GM19099 (cell line): ENCODE results near the gene HARBI1.
A peak's percentile ranks its signal among the peaks of the same experiment; 100 is the strongest.

ENCODE experiments used
- POLR2A ChIP-seq: IDR thresholded peaks from 3 replicates; pipeline ENCODE4 v1.6.1; 2011; ENCODE audit warnings: low read depth; ENCODE audit not compliant: insufficient read length; ENCODE audit errors: extremely low read depth

HARBI1 gene

DNA sequence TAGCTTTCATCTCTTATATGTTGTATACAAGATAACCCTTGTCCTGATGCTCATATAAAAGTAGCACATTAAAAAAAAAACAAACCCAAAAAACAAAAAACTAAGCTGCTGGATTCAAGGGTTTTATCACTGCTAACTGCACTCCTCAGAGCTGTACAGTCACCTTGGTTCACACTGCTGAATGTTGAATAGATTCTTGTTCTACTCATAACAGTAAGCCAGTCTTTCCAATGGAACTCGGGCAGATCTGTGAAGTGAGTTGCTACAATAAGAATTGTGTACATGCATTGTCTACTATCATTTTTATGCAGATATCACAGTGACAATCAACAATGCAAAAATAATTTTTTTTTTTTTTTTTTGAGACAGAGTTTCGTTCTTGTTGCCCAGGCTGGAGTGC, 4.7 kb downstream of the HARBI1 start:
- no peak for TF ChIP-seq POLR2A

DNA sequence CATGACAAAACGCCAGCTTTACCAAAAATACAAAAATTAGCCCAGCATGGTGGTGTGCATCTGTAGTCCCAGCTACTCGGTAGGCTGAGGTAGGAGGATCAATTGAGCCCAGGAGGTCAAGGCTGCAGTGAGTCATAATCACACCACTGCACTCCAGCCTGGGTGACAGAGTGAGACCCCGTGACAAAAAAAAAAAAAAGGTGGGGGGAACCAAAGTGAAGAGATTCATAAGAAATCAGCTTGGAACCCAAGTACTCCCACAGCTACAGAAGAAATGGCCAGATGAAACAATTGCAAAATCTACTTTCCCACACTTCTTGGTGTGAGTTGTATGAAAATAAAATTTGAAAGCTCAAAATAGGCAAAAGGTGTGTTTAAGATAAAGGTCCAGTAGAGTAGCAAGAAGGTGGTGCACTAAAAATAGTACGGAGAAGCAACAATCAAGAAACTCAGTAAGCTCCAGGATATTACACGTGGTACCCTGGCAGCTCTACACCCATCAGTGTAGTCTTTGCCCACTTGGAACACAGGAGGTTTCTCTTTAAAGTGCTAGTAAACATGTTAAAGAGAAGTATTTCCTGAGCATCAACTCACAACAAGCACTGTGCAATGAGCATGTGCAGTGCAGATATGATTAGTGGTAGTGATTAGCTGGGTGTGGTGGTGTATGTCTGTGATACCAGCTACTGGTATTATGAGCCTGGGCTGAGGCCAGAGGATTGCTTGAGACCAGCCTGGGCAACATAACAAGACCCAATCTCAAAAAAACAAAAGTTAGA, 5.3 kb downstream of the HARBI1 start:
- TF ChIP-seq POLR2A: no peak

DNA sequence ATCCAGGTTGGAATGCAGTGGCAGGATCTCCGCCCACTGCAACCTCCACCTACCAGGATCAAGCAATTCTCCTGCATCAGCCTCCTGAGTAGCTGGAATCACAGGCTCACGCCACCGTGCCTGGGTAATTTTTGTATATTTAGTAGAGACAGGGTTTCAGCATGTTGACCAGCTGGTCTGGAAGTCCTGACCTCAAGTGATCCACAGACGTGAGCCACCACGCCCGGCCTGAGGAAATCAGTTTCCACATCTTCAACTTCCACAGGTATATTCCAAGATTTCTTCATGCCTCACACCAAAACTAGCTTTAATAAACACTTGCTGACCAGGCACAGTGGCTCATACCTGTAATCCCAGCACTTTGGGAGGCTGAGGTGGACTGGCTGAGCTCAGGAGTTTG, 7.6 kb downstream of the HARBI1 start:
- TF ChIP-seq POLR2A: no peak

DNA sequence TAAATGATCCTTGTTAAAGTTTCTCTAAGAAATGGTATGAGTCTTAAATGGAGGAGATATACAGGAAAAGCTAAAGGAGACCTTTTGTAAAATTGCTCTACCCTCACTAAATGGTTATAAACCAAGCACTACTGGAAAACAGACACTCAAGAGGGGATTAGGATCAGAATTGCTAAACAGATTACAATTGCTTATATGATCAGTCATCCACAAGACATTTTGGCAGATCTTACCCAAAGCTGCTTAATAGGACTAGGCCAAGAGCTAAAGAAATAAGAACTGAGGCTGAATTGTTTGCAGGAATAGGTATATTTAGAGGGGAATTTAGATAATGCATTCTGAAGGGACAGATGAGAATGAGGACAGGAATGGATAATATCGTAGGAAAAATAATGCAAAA, 9.5 kb downstream of the HARBI1 start:
- TF ChIP-seq POLR2A: no peak

DNA sequence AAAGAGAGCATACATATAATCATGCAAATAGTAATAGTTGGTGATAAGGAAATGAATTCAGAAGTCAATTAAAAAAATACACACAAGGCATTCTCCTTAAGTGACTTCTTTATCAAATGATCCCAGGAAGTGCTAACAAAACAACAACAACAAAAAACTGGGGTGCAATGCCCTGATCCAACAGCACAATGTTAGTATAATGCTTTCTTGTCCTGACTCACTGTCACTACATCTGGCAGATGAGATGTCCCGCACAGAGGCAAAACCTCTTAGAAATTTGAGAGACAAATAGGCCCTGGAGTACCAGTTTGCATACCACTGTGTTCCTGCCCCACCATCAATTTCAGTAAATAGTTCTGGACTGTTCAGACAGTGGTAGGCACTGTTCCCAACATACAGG, 12.2 kb downstream of the HARBI1 start:
- TF ChIP-seq POLR2A: no peak

DNA sequence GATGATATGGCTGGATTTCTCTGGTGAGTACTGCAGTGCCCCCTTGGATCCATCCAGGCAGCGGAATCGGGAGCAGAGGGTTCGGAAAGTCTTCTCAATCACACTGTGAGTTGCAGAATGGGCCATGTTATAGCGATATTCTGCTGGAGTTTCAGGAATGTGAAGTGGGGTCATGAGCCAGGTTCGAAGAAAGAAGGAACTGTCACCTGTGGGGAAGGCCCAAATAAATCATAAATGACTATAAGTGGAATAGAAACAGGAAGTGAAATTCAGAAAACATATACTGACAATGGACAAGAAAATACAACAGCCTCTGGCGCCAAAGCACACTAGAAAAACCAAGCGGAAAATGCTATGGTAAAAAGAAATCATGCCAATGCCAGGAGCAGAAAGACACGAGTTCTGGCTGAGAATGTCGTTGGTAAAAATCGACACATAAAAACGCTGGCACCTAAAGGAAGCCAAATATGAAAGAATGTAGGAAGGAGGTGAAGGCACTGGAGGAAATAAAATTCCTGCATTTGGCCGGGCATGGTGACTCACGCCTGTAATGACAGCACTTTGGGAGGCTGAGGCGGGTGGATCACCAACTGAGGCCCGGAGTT, 13.2 kb downstream of the HARBI1 start:
- TF ChIP-seq POLR2A: no peak

DNA sequence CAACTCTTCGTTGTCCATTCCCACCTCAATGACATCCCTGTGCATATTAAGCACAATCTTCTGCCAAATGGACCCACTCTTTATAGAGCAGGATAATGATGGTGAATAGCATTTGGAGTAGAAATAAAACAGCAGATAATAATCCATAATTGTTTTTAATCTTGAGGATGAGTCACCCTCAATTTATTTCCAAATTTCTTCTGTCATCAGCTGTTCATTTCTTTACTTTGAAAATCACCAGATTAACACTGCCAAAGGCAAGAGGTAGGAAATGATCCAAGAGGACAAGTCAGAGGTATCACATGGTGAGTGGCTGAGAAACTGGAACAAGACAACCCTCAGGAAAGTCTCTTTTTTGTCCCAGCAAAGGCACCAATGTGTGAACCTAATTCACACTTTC, 15.9 kb downstream of the HARBI1 start:
- TF ChIP-seq POLR2A: no peak

DNA sequence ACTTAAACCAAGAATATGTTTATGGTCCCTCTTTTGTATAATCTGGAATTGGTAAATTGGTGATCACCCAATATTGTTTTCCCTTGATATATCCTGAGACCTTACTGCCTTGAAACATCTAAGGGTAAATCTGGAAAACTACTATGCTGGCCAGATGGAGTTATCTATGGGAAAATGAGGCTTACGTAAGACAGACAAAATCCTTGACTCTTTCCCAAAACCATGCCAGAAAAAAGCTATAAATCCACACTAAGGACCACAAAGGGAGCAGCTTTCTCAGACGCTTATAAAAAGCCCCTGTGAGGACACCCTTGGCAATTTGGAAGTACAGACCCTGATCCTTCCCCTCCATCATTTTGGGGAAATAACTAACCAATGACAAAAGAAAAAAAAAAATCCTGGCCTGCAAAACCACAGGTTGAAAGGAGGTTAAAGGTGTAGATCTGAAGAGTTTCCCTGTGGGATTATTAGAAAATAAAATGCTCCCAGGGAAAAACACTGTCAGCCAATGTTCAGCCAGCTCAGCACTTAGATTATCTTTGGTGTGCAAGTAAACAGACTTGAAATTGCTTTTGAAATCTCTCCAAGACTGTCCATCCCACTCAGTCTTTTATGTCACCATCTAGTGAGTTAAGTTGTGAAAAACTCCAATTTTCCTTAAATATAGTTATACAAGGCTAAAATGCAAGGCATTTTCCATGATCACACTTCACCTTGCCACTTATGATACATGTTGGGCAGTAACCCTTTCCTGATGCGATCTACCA, 16.6 kb downstream of the HARBI1 start:
- TF ChIP-seq POLR2A: no peak

DNA sequence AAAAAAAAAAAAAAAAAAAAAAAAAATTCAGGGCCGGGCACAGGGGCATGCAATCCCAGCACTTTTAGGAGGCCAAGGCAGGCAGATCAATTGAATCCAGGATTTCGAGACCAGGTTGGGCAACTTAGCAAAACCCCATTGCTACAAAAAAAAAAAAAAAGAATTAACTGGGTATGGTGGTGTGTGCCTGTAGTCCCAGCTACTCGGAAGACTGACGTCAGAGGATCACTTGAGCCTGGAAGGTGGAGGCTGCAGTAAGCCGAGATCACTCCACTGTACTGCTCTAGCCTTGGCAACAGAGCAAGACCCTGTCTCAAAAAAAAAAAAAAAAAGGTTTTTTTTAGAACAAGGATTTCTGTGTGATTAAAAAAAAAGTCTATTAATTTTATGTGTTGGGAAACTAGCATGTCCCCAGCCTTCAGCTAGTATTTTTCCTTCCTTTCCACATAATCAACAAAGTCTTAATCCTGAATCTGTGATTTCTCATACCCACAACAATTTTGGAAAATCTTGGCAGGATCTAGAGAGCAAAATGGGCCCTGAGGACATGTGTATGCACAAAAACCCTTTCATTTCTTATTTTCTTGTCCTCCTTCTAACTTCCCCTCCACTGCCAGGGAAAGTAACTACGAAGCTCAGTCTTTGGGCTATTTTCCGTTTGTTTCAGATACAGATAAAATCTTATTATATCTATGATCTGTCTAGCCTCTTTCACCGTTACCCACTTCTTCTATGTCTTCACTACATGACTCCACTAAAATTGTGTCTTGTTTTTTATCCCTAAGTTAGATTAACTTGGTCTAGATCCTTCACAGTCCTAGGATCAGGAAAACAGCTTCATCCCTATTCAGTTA, 17.5 kb downstream of the HARBI1 start:
- TF ChIP-seq POLR2A: no peak

DNA sequence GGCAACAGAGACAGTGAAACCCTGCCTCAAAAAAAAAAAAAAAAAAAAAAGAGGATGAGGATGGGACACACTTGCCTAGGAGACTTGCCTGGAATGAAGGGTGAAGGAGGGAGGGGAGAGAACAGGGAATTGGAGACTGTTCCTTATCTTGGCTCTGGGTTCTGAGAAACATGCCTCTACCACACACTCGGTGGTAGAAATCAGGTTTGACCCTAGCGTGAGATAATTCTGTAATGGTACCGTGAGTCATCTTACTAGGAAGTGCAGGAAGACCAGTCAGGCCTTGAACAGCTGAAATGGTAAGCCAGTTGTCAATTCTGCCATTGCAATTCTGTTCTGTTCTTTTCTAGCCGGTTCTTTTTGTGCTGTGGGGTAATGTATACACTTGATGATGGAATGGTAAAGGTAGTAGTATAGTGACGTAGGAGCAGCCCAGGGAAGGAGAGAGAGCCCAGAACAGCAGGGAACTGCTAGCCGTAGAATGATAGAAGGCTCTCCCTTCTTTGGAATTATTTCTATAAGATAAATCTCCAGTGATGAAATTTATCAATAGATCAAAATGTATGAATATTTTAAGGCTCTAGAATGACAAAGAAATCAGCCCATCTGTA, 19.3 kb downstream of the HARBI1 start:
- no peak for TF ChIP-seq POLR2A

DNA sequence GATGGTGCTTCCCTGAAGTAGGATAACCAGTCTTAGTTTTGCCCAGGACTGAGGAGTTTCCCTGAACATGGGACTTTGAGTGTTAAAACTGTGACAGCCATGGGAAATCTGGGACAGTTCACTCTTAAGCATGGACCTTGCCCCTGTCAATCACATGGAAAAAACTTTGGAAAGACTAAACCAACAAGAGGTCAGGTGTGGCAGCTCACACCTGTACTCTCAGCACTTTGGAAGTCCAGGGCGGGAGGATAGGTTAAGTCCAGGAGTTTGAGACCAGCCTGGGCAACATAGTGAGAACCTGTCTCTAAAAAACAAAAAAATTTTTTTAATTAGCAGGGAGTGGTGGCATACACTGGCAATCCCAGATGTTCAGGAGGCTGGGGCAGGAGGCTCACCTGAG, 19.9 kb downstream of the HARBI1 start:
- no peak for TF ChIP-seq POLR2A

DNA sequence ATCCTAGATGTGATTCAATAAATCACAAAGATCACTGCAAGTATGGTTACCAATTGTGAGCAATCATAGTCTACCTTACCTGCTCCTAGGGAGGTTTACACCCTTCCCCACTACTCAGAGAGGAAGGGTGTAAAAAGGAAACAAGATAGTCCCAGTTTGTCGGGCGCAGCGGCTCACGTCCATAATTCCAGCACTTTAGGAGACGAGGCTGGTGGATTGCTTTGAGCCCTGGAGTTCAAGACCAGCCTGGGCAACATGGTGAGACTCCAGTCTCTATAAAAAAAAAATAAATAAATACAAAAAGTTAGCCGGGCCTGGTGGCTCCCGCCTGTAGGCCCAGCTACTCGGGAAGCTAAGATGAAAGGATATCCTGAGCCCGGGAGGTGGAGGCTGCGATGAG, 22.2 kb downstream of the HARBI1 start:
- TF ChIP-seq POLR2A: no peak

DNA sequence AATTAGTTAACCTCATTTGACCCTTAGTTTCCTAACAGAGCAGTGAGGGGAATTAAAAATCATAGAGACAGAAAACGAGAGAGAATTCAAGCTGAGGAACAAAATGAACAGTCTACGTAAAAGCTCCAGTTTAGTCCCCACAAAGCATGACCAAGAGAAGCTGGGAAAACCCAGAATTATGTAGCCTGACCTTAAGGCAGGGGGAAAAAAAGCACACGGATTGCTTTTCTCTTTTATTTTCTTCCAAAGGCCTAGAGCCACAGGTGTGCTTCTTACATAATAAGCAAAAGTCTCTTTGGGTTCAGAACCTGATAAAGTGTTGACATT, 22.7 kb downstream of the HARBI1 start:
- no peak for TF ChIP-seq POLR2A

DNA sequence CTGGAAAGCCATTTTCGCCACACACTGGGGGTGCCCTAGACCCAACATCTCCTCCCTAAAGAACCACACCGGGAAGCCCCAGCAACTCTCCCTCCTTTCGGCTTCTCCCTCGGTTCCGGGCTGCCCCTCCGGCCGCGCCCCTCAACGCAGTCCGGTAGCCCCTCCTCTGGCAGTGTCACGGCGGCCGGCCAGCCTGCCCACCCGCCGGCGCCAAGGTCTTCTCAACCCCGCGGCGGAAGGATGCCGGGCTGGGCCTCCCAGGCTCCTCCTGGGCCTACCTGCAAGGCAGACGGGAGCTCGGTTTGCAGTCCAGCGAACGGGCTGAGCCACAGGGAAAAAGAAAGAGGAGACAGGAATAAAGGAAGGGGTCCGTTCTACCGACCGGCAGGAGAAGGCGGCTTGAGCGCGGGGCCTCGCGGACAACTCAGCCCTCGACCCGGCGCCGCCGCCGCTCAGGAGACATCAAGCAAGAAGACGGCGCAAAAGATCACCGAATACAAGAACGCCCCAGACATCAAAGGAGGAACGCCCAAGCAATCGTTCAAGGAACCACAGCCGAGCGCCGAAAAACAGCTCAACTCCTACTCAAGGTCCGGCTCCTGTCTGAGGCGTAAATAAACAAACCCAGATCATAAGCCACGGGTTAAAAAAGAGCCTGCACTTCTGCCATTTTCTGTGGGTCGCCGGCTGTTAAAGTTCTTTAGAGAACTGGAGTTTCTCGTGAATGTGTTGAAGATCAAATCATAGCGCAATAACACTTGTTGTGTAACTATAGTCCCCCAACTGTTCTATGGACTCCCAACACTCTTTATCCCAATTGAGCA, 23.3 kb downstream of the HARBI1 start, which contains the start of gene AMBRA1:
Gene AMBRA1 (minus strand): TSS at position 474 of the 824 bp plus-strand sequence. CDS start 45,643 bp downstream, outside the sequence.
- TF ChIP-seq POLR2A: peak; percentile 62
